Gastroesophageal sphincter (tissue), 3 donors: Measurements from ENCODE around the gene BCL2L14.

Experiments used
- CTCF ChIP-seq, 4 experiments: fragments of 200-600 bp in 2 of 4; fragments of 450-650 bp in 2 of 4; sonication (generic) in 1 of 4; IDR thresholded peaks; one replicate each; pipeline ENCODE4 v1.5.1; 2017 to 2019; ENCODE audit warnings: antibody characterized with exemption in 4 of 4, mild to moderate bottlenecking in 2 of 4, moderate library complexity in 2 of 4
- POLR2A ChIP-seq, 2 donors: fragments of 450-650 bp; IDR thresholded peaks; one replicate each; pipeline ENCODE4 v1.6.1; 2017; ENCODE audit warnings: antibody characterized with exemption in 2 of 2, mild to moderate bottlenecking in 2 of 2, moderate library complexity in 1 of 2

- TF ChIP-seq CTCF (IDR thresholded peaks at IDR 0.05) (no peak), POLR2A (IDR thresholded peaks at IDR 0.05) (no peak)
Measured at GRCh38 chr12:12025799-12026386, 44.8 kb upstream of the BCL2L14 start.
